AG04450 (cell line): ENCODE data around the gene CAB39. TPM values are rescaled to one million over a fixed set of nuclear protein-coding genes. Genes with fewer than 3 reads are reported as not detected.

Source experiments
- CTCF ChIA-PET: fragments of 300-600, 350-600 bp; formaldehyde crosslinking; extraction: SDS; loops from one replicate; lab custom pipeline; 2022; ENCODE audit warnings: antibody characterized with exemption, inconsistent platforms; lab: Charles Lee
- POLR2A ChIA-PET: fragments of 350-600 bp; formaldehyde crosslinking; extraction: SDS; loops from one replicate; lab custom pipeline; 2021; ENCODE audit warnings: antibody characterized with exemption, inconsistent platforms; lab: Yijun Ruan, JAX
- DNase-seq: peaks from one replicate; pipeline ENCODE4 v3.0.0-alpha.2; 2011; ENCODE audit warnings: low read depth, low spot score
- H3K27ac ChIP-seq: one replicate; pipeline ENCODE4 v1.5.1; 2012; ENCODE audit warnings: low read depth, low read length, control low read depth
- H3K27me3 ChIP-seq: one replicate; pipeline ENCODE4 v1.6.0; 2012; ENCODE audit warnings: low read length; ENCODE audit not compliant: control insufficient read depth, insufficient read depth
- H3K4me3 ChIP-seq: 2 replicates; pipeline ENCODE4 v1.5.1; 2011; ENCODE audit warnings: mild to moderate bottlenecking, low read depth, low read length, control low read depth
- H3K9me3 ChIP-seq: 2 replicates; pipeline ENCODE4 v1.5.1; 2012; ENCODE audit warnings: low read length; ENCODE audit not compliant: control insufficient read depth, insufficient read depth
- polyA plus RNA-seq: library from polyadenylated mRNA; depleted of rRNA; stranded (reverse); fragments of >200 nt; gene quantifications from 2 replicates; pipeline ENCODE4 v1.2.3, GENCODE V29; 2011
- TF ChIP-seq, protein P1 (sequence below): IDR thresholded peaks from 2 replicates; pipeline ENCODE4 v1.5.1; 2011; ENCODE audit warnings: low read depth, low read length, control low read depth, inconsistent platforms

The CAB39 gene
- polyA plus RNA-seq, 1 experiment, result 72.7 TPM

DNA sequence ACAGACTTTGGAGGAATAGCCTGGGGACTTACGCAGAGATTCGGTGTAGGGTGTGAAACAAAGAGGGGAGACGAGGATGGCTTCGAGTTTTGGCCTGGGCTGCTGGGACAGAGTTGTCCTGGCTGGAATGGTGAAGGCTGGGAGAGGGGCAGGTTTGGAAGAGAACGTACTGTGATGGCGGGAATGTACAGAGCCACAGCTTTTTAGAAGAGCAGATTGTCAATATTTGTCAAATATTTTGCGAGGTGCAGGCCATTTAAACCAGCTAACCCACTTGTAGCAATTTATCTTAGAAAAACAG, 137.7 kb downstream of the CAB39 start:
- DNase-seq, result no peak
- H3K27me3 ChIP-seq, result peaks cover 16% of the 10 kb centered on the region
- ChIA-PET CTCF (interaction anchor here (0.7 to 3.3 kb wide), 9 partner anchors 8 to 137 kb away, joined by 3 to 16 read pairs (median 3); partner anchors contain the start of gene ITM2C), POLR2A (no interaction called here)
- TF ChIP-seq, protein P1, sequence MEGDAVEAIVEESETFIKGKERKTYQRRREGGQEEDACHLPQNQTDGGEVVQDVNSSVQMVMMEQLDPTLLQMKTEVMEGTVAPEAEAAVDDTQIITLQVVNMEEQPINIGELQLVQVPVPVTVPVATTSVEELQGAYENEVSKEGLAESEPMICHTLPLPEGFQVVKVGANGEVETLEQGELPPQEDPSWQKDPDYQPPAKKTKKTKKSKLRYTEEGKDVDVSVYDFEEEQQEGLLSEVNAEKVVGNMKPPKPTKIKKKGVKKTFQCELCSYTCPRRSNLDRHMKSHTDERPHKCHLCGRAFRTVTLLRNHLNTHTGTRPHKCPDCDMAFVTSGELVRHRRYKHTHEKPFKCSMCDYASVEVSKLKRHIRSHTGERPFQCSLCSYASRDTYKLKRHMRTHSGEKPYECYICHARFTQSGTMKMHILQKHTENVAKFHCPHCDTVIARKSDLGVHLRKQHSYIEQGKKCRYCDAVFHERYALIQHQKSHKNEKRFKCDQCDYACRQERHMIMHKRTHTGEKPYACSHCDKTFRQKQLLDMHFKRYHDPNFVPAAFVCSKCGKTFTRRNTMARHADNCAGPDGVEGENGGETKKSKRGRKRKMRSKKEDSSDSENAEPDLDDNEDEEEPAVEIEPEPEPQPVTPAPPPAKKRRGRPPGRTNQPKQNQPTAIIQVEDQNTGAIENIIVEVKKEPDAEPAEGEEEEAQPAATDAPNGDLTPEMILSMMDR, result no peak
- no peak overlapping the region for H3K27ac ChIP-seq
- H3K9me3 ChIP-seq, result peaks cover 11% of the 10 kb centered on the region
- no peak overlapping the region for H3K4me3 ChIP-seq

DNA sequence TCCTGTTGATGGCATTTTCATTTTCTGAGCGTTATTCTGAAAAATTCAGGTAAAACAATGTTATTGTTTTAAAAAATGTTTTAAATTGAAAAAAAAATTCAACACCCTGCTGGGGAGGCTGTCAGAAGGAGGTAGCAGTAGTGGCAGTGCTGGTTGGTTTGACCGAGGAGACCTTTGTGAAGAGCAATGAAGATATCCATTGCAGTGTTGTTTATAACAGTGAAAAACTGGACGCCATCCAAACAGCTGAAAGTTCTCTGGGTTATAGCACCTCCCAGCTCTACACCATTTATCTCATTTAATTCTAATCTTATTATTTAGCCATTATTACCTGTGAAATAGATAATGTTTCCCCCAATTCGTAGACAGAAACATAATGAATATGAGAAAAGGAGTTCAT, 139.5 kb downstream of the CAB39 start:
- no peak for DNase-seq
- ChIA-PET POLR2A (no interaction called here), CTCF (interaction anchor here (0.5 to 1.7 kb wide), 3 partner anchors 13 to 135 kb away, joined by 3 to 9 read pairs (median 5); partner anchors contain the start of gene ITM2C)
- Histone ChIP-seq H3K27ac (no peak overlapping the region), H3K9me3 (peaks cover 5% of the 10 kb centered on the region; the same call in 1 of the 2 replicates), H3K4me3 (no peak overlapping the region), H3K27me3 (peaks cover 12% of the 10 kb centered on the region)
- TF ChIP-seq, protein P1, result no peak

DNA sequence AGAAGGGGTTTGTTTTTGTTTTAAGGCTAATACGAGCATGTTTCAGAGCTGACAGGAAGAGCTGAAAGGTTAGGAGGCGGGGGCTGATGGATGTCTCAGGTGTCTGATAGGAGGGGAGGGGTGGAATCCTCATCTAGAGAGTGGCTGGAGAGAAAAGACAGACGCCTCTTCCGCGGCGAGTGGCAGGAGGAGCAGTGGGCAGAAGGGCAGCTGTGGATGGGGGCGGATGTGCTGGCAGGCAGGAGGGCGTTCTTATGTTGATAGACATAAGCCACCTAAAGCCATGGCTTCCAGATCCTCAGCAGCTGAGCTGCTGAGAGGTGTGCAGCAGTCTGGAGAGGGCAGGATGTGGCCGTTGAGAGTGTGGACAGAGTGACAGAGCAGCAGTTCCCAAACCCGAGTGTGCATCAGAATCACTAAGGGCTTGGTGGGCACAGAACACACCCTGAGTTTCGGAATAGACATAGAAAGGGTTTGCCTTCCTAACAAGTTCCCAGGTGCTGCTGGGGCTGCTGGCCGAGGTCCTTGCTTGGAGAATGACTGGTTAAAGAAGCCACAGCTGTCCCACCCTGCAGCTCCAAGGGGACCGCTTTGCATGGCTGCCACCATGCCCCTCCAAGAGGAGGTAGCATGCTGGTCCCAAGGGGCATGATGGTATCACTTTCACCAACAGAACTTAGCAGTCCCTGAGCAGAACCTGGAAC, 149.1 kb downstream of the CAB39 start:
- DNase-seq, result no peak
- no peak overlapping the region for H3K4me3 ChIP-seq
- TF ChIP-seq, protein P1, result no peak
- CTCF ChIA-PET, result interaction anchor here (0.9 to 1.3 kb wide), 2 partner anchors 37 to 191 kb away, joined by 3 read pairs; no protein-coding TSS in a partner anchor
- POLR2A ChIA-PET, result no interaction called here
- H3K9me3 ChIP-seq, result peaks cover 3% of the 10 kb centered on the region; the same call in 1 of the 2 replicates
- no peak overlapping the region for H3K27ac ChIP-seq
- H3K27me3 ChIP-seq, result peaks cover 34% of the 10 kb centered on the region

DNA sequence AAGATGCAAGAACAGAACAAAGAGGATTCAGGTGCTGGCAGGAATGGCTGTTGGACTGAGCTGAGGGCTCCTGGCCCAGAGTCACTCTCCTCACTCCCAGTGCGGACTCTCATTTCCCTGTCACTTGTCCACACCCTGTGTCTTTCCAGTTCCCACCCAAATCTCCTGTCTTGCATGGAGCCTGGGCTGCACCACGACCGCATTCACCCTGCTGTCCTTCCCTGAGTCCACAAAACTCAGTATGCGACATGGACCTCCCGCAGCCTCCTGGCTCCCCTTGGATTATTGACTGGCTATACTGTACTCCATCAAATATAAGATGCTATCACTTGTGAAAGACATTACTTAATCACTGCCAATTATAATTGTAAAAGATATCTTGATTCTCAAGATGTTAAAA, 149.7 kb downstream of the CAB39 start:
- Histone ChIP-seq H3K9me3 (peaks cover 3% of the 10 kb centered on the region; the same call in 1 of the 2 replicates), H3K27ac (no peak overlapping the region), H3K27me3 (peaks cover 34% of the 10 kb centered on the region), H3K4me3 (no peak overlapping the region)
- TF ChIP-seq, protein P1, result no peak
- ChIA-PET CTCF (no interaction called here), POLR2A (no interaction called here)
- no peak for DNase-seq

DNA sequence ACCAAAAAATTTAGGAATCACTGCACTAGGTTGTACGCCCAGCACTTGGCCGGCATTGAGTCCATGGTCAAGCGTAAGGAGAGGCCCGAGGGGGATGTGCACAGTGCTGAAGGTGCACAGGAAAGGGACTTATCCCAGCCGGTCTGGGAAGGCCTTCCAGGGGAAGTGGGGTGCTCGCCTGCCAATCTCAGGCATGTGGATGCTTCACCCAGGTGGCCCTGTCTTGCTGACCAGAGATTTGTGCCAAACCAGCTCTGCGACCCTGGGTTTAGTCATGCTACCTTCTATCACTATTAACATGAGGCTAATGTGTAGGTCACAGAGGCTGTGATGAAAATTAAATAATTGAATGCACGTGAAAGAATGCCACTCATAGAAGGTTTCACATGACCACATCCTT, 150.4 kb downstream of the CAB39 start:
- ChIA-PET POLR2A (no interaction called here), CTCF (no interaction called here)
- Histone ChIP-seq H3K27me3 (peaks cover 28% of the 10 kb centered on the region), H3K27ac (no peak overlapping the region), H3K4me3 (no peak overlapping the region), H3K9me3 (peaks cover 3% of the 10 kb centered on the region; the same call in 1 of the 2 replicates)
- DNase-seq, result no peak
- TF ChIP-seq, protein P1, result no peak
